Measurements from ENCODE around the gene LMNTD2.

Gene LMNTD2

GRCh38 chr11:567011-567628 is 6.6 kb upstream of the LMNTD2 start:
- DNase-seq = no peak

- DNase-seq = no peak
Measured at GRCh38 chr11:565921-566509, 5.5 kb upstream of the LMNTD2 start.

DNA sequence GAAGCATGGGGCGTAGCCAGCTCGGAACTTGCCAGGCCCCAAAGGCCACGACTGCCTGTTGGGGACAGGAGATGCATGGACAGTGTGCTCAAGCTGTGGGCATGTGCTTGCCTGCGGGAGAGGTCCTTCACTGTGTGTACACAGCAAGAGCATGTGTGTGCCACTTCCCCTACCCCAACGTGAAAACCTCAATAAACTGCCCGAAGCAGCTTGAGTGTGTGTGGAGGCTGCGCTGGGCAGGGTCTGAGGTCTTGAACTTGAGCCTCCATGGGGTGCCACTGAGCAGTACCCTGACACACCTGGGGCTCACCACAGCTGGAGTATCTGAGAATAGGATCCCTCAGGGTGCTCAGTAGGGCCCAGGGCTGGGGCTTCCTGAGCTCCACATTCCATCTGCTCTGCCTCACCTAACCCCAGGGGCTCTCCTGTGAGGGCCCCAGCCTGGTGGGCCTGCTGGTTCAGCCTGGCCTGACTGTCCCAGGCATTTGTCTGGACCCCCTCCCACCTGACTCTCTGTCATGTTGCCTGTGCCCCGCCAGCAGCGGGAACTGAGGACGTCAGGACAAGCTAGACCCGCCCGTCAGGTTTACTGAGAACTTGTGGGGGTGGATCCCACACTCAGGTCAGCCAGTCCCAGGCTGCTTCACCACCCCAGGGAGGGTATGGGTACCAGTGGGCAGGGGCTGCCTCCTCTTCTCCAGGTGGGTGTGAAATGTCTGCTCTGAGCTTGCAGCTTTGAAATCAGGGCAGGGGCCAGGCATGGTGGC is 3.5 kb upstream of the LMNTD2 start:
- DNase-seq = no peak

DNA sequence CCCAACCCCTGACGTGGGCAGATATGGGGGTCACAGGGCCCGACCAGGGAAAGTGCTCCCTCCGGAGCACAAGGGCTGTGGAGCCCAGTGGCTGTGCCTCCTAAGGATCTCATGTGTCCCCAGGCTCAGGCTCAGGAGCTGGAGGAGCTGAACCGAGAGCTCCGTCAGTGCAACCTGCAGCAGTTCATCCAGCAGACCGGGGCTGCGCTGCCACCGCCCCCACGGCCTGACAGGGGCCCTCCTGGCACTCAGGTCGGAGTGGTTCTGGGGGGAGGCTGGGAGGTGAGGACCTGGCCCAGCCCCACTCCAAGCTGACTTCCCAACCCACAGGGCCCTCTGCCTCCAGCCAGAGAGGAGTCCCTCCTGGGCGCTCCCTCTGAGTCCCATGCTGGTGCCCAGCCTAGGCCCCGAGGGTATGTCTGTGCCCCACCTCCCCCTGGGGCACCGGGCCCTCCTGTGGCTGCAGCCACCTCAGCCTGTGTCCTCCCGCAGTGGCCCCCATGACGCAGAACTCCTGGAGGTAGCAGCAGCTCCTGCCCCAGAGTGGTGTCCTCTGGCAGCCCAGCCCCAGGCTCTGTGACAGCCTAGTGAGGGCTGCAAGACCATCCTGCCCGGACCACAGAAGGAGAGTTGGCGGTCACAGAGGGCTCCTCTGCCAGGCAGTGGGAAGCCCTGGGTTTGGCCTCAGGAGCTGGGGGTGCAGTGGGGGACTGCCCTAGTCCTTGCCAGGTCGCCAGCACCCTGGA is 2.7 kb upstream of the LMNTD2 start:
- no peak for DNase-seq

DNA sequence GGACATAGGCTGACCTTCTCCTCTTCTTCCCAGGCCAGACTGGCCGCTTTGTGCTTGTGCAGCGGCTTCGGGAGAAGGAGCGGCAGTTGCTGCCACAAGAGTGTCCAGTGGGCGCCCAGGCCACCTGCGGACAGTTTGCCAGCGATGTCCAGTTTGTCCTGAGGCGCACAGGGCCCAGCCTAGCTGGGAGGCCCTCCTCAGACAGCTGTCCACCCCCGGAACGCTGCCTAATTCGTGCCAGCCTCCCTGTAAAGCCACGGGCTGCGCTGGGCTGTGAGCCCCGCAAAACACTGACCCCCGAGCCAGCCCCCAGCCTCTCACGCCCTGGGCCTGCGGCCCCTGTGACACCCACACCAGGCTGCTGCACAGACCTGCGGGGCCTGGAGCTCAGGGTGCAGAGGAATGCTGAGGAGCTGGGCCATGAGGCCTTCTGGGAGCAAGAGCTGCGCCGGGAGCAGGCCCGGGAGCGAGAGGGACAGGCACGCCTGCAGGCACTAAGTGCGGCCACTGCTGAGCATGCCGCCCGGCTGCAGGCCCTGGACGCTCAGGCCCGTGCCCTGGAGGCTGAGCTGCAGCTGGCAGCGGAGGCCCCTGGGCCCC is 1.6 kb upstream of the LMNTD2 start:
- no peak for DNase-seq

GRCh38 chr11:561148-562003 is 838 bp upstream of the LMNTD2 start:
- no peak for DNase-seq

DNA sequence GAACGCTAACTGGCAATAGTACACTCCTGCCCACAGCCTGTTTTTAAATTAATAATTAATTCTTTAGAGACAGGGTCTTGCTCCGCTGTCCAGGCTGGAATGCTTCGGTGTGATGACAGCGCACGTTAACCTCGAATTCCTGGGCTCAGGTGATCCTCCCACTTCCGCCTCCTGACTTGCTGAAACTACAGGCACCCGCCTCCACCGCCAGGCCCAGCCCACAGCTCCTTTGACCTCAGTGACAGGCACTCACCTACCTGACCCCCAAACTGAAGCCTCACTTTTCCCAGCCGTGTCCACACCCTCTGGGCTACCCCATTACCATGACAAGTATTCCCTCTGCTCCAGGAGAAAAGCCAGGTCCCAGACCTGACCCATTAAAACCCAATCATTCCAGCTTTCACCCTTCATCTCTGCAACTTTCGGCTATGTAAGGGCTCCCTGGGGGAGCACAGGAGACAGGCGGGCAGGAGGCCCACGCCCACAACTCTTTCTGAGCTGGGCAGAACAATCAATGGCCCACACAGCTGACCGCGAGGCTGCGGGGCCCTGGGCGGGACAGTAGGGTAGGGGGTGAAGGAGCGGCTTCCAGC is 730 bp downstream of the LMNTD2 start:
- no peak for DNase-seq

GRCh38 chr11:559020-559620 is 1.4 kb downstream of the LMNTD2 start:
- DNase-seq = no peak

DNA sequence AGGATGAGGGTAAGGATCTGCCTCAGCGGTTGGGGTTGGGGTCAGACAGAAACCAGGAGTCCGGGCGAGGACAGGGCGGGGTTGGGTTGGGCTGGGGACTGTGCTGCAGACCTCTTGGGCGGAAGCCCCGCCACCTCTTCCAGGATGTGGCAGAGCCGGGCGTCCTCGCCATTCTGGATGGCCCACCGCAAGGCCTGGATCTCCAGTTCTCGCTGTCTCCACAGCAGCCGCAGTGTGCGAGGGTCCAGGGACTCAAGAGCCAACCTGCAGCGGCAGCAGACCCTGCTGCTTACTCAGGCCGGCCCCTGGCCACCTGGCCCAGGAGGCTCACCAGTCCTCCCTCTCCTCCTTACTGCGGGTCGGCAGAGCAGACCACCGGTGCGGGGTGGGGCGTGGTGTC is 2.0 kb downstream of the LMNTD2 start:
- no peak for DNase-seq

DNA sequence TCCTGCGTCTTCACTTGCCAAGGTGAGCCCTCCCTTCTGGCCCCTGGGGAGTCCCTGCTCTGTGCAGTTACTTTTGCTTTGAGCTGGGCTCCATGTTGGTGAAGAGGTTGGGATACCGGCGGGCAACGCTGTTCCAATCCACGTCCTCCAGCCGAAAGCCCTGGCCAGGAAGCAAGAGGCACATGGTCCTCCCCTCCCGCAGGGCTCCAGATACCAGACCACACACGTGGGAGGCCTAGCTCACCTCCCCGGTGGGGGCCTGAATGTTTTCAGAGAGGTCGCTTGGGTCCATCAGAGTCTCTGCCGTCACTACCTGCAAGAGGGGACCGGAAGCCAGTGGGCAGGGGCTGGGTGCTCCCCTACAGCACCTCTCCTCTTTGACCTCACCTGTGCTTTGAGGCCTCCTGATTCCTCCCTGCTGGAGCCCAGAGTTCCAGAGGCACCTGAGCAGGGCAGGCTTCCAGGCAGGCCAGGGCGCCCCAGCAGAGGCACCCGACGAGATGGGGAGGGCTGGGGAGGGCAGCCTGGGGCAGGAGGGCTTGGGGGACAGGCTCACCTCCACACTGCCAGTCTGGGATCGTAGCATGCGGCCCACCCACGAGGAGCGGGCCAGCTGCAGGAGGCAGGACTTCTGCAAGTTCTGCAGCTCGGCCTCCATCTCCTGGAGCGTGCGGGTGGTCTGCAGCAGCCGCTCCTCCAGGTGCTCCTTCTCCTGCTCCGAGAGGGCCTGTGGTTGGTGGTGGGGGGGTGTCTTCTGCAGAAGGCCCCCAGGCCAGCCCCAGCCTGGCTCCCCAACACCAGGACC is 3.0 kb downstream of the LMNTD2 start:
- no peak for DNase-seq

GRCh38 chr11:556662-557256 is 3.8 kb downstream of the LMNTD2 start:
- no peak for DNase-seq

DNA sequence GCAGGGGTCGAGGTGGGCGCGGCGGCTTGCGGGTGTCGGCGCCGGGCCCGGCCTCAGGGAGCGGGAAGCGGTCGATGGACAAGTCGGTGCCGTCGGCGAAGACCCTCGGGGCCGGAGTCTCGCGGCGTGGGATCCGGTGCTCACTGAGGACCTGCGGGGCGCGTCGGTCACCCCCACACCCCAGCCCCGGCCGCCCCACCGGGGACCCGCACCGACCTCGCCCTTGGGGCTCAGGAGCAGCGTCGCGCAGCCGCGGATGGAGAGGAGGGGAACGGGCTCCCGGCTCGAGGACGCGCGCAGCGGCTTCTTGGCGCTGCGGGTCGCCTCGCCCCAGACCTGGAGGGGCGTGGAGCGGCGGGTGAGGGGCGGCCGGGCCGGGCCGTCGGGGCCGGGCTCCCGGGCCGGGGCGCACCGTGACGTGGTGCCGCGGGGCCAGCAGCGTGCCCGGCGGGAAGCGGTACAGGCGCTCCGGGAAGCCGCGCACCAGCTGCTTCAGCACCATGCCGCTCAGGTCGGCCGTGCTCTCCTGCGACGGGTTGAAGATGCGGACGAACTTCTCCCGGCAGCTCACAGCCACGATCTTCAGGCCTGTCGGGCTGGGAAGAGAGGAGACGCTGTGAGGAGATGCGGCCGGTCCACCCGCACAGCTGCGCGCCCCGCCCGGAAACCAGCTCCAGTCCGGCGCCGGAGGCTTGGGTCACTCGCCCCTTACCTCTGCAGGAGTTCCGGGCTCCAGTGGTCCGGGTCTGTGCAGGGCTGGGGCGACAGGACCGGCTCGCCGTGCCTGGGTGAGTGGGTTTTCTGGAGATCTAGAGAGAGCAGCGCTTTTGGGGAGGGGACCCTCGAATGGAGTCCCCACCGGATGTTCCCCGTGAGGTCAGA is 4.5 kb downstream of the LMNTD2 start:
- no peak for DNase-seq

DNA sequence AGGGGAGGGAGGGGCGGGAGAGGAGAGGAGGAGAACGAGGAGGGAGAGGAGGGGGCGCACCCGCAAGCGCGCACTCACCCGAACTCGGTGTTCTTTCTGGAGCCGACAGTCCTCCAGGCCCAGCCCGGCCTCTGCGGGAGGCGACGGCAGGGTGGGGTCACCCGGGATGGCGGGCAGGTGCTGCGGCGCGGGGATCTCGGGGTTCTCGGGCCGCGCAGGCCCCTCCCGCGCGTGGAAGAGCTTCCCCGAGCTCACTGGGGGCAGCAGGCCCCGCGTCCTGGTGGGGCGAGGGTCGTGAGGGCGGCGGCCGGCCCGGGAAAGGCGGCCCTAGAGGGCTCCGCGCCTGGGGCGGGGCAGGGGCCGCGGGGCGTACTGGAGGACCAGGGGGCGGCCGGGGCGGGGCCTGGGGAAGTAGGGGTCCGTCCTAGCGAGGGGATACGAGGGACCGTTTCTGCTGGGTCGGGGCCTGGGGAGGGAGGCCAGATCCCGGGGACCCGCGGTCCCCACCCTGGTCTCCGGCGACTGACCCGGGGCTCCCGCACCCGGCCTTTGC is 5.2 kb downstream of the LMNTD2 start:
- no peak for DNase-seq

DNA sequence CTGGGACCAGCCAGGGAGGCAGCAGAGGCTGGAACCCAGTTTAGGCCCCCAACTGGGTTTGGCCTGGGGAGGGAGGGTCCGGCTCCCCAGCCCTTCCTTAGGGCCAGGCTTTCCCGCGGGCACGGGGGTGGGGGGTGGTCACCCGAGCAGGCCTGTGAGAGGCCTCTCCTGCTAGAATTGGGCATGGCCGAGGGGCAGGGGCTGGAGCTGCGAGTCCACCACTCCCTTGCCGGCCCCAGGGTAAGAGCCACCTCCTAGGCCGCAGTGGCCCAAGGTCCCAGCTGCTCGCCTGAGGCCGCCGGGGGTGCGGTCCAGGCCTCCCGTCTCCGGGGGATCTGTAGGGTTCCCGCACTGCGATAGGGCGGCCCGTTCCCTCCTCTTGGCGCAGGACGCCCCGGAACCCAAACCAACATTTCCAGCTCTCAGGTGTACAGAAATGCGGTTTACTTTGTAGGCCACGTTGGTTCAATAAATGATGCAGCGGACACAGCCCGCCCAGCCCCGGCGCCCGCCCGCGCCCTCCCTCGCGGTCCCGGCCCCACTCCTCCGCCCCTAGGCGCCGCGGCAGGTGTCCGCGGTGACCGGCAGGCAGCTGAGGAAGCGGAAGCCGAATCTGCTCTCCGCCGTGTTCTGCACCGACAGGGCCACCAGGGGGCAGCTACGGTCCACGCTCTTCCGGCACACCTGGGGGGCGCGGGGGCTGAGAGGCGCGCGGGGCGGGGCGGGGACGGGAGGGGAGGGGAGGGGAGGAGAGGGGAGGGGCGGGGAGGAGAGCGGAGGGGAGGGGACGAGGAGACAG is 5.9 kb downstream of the LMNTD2 start:
- DNase-seq = peak; percentile 76

DNA sequence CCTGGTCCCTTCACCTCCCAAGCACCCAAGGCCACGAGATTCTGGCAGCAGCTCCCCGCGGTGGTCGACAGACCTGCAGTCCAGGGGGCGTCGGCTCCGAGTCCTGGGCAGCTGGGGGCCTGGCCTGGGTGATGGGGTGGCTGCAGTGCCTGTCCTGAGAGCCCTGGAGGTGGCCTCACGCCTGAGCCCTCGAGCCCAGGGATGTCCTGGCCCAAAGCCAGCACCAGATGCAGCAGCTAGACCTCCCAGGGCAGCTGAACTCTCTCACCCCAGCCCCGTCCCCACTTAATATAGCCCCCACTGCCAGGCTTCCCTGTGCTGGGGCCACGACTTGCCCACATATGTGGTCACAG is 6.6 kb downstream of the LMNTD2 start:
- no peak for DNase-seq

GRCh38 chr11:553083-553987 is 7.2 kb downstream of the LMNTD2 start:
- DNase-seq = no peak

GRCh38 chr11:551596-551995 is 8.9 kb downstream of the LMNTD2 start:
- DNase-seq = no peak

Measured in stimulated activated CD4-positive, alpha-beta T cell treated with anti-CD3 and anti-CD28 coated beads, Interleukin-4, amount 100 ng/mL, for 24 hours (primary cell).